ENCODE data around the gene OR6K2.

The OR6K2 gene

GRCh38 chr1:158685085-158685484 is 15.4 kb downstream of the OR6K2 start:
- no peak for DNase-seq

- no peak for DNase-seq
Measured at GRCh38 chr1:158681606-158682005, 18.8 kb downstream of the OR6K2 start.

- DNase-seq = no peak
Measured at GRCh38 chr1:158679289-158679688, 21.2 kb downstream of the OR6K2 start.

DNA sequence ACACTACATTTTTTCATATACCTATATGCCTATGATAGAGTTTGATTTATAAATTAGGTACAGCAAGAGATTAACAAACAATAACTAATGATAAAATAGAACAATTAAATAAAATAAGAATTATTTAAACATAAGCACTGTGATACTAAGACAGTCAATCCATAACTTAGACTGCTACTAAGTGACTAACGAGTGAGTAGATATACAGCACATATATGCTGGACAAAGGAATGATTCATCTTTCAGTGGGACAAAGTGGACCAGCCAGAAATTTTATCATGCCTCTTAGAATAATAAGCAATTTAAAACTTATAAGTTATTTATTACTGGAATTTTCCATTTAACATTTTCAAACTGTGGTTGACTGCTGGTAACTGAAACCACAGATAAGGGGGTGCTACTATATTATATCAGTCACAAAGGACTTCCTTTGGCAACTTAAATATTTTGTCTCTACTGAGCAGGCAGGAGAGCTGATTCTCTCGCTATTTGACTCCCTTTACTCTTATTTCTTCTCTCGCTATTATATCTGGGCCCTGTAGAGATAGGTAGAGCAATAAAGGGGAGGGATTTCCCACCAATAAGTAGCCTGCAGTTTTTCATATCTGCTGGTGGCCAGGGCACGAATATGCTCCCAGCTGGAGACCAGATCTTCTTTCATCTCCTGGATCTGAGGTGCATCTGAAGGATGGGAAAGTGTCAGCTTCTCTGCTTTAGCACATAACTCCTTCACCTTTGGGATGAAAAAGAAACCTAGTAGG is 24.7 kb downstream of the OR6K2 start:
- no peak for DNase-seq

DNA sequence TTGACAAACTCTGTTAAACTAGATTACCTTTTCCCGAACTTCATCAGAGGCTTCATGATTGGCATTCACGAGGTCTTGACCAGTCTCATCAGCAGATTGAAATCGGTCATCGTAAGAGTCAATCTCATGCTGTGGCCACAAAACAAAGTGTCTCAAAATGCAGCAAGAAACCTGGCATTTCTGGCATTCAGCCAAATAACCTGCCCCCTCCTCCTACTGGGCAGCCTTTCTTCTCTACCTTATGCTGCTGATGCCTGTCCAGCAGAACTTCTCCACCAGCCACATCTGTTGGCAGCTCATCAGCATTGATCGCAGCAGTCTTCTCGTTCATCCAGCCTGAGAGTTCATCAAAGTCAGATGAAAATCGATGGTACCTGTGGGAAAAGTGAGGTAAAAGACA is 26.1 kb downstream of the OR6K2 start:
- DNase-seq = no peak

DNA sequence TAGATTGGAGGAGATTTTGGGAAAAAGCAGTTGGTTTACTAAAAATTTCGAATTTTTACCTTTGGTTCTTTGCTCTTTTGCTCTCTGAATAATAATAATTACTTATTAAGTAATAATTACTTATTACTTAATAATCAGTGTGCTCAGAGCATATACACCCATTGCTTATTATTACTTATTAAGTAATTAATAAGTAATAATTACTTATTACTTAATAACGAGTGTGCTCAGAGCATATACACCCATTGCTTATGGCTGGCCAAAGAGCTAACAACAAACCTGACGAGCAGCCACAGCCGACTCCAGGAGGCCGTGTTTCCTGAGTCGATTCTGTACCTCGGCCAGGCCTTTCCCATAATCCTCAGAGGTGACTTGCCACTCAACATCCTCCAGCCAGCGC is 34.4 kb downstream of the OR6K2 start:
- DNase-seq = no peak

- DNase-seq = no peak
Measured at GRCh38 chr1:158654571-158654970, 45.9 kb downstream of the OR6K2 start.

DNA sequence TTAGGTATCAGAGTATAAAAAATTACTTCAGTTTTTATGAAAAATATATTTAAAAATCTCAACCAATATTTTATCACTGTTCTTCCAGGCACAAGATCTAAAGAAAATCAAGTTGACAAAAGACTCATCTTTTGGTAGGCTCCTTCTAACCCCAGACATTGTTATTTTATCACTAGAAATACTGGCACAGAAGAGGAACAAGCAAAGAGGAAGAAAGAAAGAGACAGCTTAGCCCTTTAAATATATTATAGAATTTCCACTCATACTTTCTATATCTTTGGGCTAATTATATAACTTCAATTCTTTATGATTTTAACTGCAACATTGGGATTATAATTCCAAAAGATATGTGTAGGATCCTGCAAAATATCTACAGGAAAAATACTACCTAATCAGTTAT is 46.4 kb downstream of the OR6K2 start:
- DNase-seq = no peak

DNA sequence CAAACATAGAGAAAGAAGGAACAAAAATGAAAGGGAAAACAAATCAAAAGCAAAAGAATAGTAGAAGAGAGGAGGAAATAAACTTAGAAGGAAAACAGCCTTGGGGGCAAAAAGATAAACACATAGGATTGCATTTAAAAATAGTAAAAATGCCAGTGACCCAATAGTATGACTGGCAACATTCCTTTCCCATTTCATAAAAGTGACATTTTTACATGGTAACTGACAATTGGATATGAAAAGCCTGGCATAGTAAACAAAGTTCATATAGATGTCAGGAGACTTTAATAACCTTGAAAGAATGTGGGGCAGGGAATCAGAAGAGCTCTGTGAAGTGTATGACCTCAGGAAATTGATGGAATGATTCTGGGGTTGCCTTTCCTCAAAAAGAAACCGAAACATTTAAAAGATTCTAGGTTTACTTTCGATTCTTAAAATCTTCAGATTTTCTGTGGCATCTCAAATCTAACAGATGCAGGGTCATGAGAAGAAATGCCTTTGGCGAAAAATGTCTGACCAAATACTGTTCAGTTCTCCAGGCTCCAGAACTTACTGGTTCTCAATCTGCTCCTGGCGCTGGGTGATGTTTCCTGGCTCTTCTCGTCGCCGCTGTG is 47.6 kb downstream of the OR6K2 start:
- DNase-seq = no peak

Data from hypothalamus (tissue), 51 donors.